Activated T-cell treated with anti-CD3 and anti-CD28 coated beads, Interleukin-2, amount 50 U/mL, for 4 hours (primary cell): ENCODE data around the gene SH3GL3. TPM values are rescaled to one million over a fixed set of nuclear protein-coding genes. Genes with fewer than 3 reads are reported as not detected.

Experiments
- ATAC-seq, 2 donors: fragments of 200-7000 bp; cut with Tn5 transposase; one replicate each; pipeline ENCODE4 v1.10.0; 2021
- DNase-seq: peaks from one replicate; pipeline ENCODE4 v3.0.0-alpha.2; 2020
- H3K27me3 Mint-ChIP-seq: one replicate; pipeline ENCODE4 v1.8.0; 2021; ENCODE audit warnings: low read depth, mixed read lengths
- H3K36me3 Mint-ChIP-seq: one replicate; pipeline ENCODE4 v1.8.0; 2022; ENCODE audit warnings: mixed read lengths; ENCODE audit not compliant: insufficient read depth
- H3K4me1 Mint-ChIP-seq: one replicate; pipeline ENCODE4 v1.8.0; 2021; ENCODE audit warnings: low read depth, mixed read lengths
- H3K4me3 Mint-ChIP-seq: one replicate; pipeline ENCODE4 v1.8.0; 2021; ENCODE audit warnings: mild to moderate bottlenecking, moderate library complexity, mixed read lengths
- H3K9me3 Mint-ChIP-seq: one replicate; pipeline ENCODE4 v1.8.0; 2021; ENCODE audit warnings: mixed read lengths
- total RNA-seq, 3 donors: library from RNA; stranded (reverse); gene quantifications; one replicate each; pipeline ENCODE4 v1.2.1, GENCODE V29; 2021

The SH3GL3 gene
- total RNA-seq, 3 donors from 2014 or later: not detected

GRCh38 chr15:83582381-83582780, 135.2 kb downstream of the SH3GL3 start:
- H3K4me3 Mint-ChIP-seq: no peak overlapping the region
- peaks cover 3% of the 10 kb centered on the region for H3K27me3 Mint-ChIP-seq
- ATAC-seq (no peak), DNase-seq (no peak)
- H3K4me1 Mint-ChIP-seq: no peaks in the 10 kb centered on the region
- H3K36me3 Mint-ChIP-seq: no peaks in the 10 kb centered on the region
- no peaks in the 10 kb centered on the region for H3K9me3 Mint-ChIP-seq

- H3K36me3 Mint-ChIP-seq: no peaks in the 10 kb centered on the region
- H3K27me3 Mint-ChIP-seq: no peaks in the 10 kb centered on the region
- no peaks in the 10 kb centered on the region for H3K4me1 Mint-ChIP-seq
- ATAC-seq (no peak), DNase-seq (no peak)
- H3K9me3 Mint-ChIP-seq: no peaks in the 10 kb centered on the region
- H3K4me3 Mint-ChIP-seq: no peak overlapping the region
Observed at GRCh38 chr15:83585601-83586335, 138.6 kb downstream of the SH3GL3 start.

GRCh38 chr15:83587091-83587490, 139.9 kb downstream of the SH3GL3 start:
- DNase-seq: no peak
- no peaks in the 10 kb centered on the region for H3K4me1 Mint-ChIP-seq
- H3K36me3 Mint-ChIP-seq: no peaks in the 10 kb centered on the region
- ATAC-seq: no peak
- H3K27me3 Mint-ChIP-seq: no peaks in the 10 kb centered on the region
- H3K4me3 Mint-ChIP-seq: no peak overlapping the region
- no peaks in the 10 kb centered on the region for H3K9me3 Mint-ChIP-seq

GRCh38 chr15:83588441-83588840, 141.3 kb downstream of the SH3GL3 start:
- Mint-ChIP-seq H3K4me3 (no peak overlapping the region), H3K4me1 (no peaks in the 10 kb centered on the region), H3K36me3 (no peaks in the 10 kb centered on the region), H3K9me3 (no peaks in the 10 kb centered on the region), H3K27me3 (peaks cover 4% of the 10 kb centered on the region)
- ATAC-seq (no peak), DNase-seq (no peak)

- Mint-ChIP-seq H3K9me3 (no peaks in the 10 kb centered on the region), H3K27me3 (peaks cover 4% of the 10 kb centered on the region), H3K4me1 (no peaks in the 10 kb centered on the region), H3K36me3 (no peaks in the 10 kb centered on the region), H3K4me3 (no peak overlapping the region)
- DNase-seq (no peak), ATAC-seq (no peak)
Observed at GRCh38 chr15:83592370-83593040, 145.4 kb downstream of the SH3GL3 start.

- peaks cover 4% of the 10 kb centered on the region for H3K27me3 Mint-ChIP-seq
- ATAC-seq (no peak), DNase-seq (no peak)
- no peaks in the 10 kb centered on the region for H3K4me1 Mint-ChIP-seq
- no peaks in the 10 kb centered on the region for H3K36me3 Mint-ChIP-seq
- H3K9me3 Mint-ChIP-seq: peaks cover 5% of the 10 kb centered on the region
- H3K4me3 Mint-ChIP-seq: no peak overlapping the region
Observed at GRCh38 chr15:83595191-83595590, 148.1 kb downstream of the SH3GL3 start.

- H3K4me3 Mint-ChIP-seq: no peak overlapping the region
- peaks cover 9% of the 10 kb centered on the region for H3K9me3 Mint-ChIP-seq
- peaks cover 2% of the 10 kb centered on the region for H3K27me3 Mint-ChIP-seq
- no peaks in the 10 kb centered on the region for H3K4me1 Mint-ChIP-seq
- ATAC-seq: no peak
- no peaks in the 10 kb centered on the region for H3K36me3 Mint-ChIP-seq
- no peak for DNase-seq
Observed at GRCh38 chr15:83598031-83598430, 150.9 kb downstream of the SH3GL3 start.

GRCh38 chr15:83602021-83602420, 154.9 kb downstream of the SH3GL3 start:
- Mint-ChIP-seq H3K36me3 (no peaks in the 10 kb centered on the region), H3K9me3 (peaks cover 9% of the 10 kb centered on the region), H3K4me3 (no peak overlapping the region), H3K4me1 (no peaks in the 10 kb centered on the region), H3K27me3 (peaks cover 6% of the 10 kb centered on the region)
- ATAC-seq: no peak
- DNase-seq: no peak

- Mint-ChIP-seq H3K36me3 (no peaks in the 10 kb centered on the region), H3K27me3 (peaks cover 8% of the 10 kb centered on the region), H3K9me3 (peaks cover 9% of the 10 kb centered on the region), H3K4me1 (no peaks in the 10 kb centered on the region), H3K4me3 (no peak overlapping the region)
- DNase-seq (no peak), ATAC-seq (no peak)
Observed at GRCh38 chr15:83604549-83604948, 157.4 kb downstream of the SH3GL3 start.

- Mint-ChIP-seq H3K27me3 (peaks cover 9% of the 10 kb centered on the region), H3K4me3 (no peak overlapping the region), H3K9me3 (peaks cover 3% of the 10 kb centered on the region), H3K36me3 (no peaks in the 10 kb centered on the region), H3K4me1 (no peaks in the 10 kb centered on the region)
- no peak for ATAC-seq
- DNase-seq: no peak
Observed at GRCh38 chr15:83605111-83605945, 158.2 kb downstream of the SH3GL3 start.

GRCh38 chr15:83610132-83610531, 163.0 kb downstream of the SH3GL3 start:
- Mint-ChIP-seq H3K9me3 (no peaks in the 10 kb centered on the region), H3K36me3 (no peaks in the 10 kb centered on the region), H3K4me3 (no peak overlapping the region), H3K27me3 (peaks cover 4% of the 10 kb centered on the region), H3K4me1 (no peaks in the 10 kb centered on the region)
- ATAC-seq (no peak), DNase-seq (no peak)

- Mint-ChIP-seq H3K9me3 (no peaks in the 10 kb centered on the region), H3K4me3 (no peak overlapping the region)
- DNase-seq: no peak
Observed at GRCh38 chr15:83610901-83611685, 164.0 kb downstream of the SH3GL3 start.

GRCh38 chr15:83612226-83612625, 165.1 kb downstream of the SH3GL3 start:
- no peaks in the 10 kb centered on the region for H3K36me3 Mint-ChIP-seq
- no peaks in the 10 kb centered on the region for H3K9me3 Mint-ChIP-seq
- no peak overlapping the region for H3K4me3 Mint-ChIP-seq

More at GRCh38 chr15:83610901-83611685, 164.0 kb downstream of the SH3GL3 start:
- H3K36me3 Mint-ChIP-seq: no peaks in the 10 kb centered on the region
- no peaks in the 10 kb centered on the region for H3K4me1 Mint-ChIP-seq
- peaks cover 4% of the 10 kb centered on the region for H3K27me3 Mint-ChIP-seq
- ATAC-seq: no peak

More at GRCh38 chr15:83612226-83612625, 165.1 kb downstream of the SH3GL3 start:
- H3K4me1 Mint-ChIP-seq: no peaks in the 10 kb centered on the region
- ATAC-seq: no peak
- H3K27me3 Mint-ChIP-seq: peaks cover 4% of the 10 kb centered on the region
- DNase-seq: no peak
